ENCODE measurements around the gene ARHGEF33. TPM values are rescaled to one million over a fixed set of nuclear protein-coding genes. Genes with fewer than 3 reads are reported as not detected.

The ARHGEF33 gene
- polyA plus RNA-seq, 2 of the 4 experiments (the other 2 are of a cell fraction): 0.08 to 0.23 TPM

- H3K9me3 ChIP-seq: no peaks in the 10 kb centered on the region
- H3K4me2 ChIP-seq: peak overlapping the region; percentile 71
- ATAC-seq (peak; percentile 95 to 98), FAIRE-seq (peak; percentile 98), DNase-seq (ENCODE audit: low read depth in 1 of 2, low spot score in 1 of 2) (peak; percentile 91 to 95)
- peak; percentile 57 for TF ChIP-seq MAFK (IDR thresholded peaks at IDR 0.05; ENCODE audit: partially characterized antibody)
- peak; percentile 36; the same call in 1 of the 2 replicates for TF ChIP-seq FOSL2 (IDR thresholded peaks at IDR 0.05)
- TF ChIP-seq FOSL2 (CRISPR knock-in tag; IDR thresholded peaks at IDR 0.05): peak; percentile 70
- peak; percentile 76 to 84 for TF ChIP-seq RAD21 (conservative IDR thresholded peaks at IDR 0.05 in 1 of 2, IDR thresholded peaks at IDR 0.05 in 1 of 2)
- TF ChIP-seq SMC3 (IDR thresholded peaks at IDR 0.05): peak; percentile 88
- peak; percentile 92 for TF ChIP-seq CTCF (IDR thresholded peaks at IDR 0.05)
- no peak for TF ChIP-seq NFE2L2 (conservative IDR thresholded peaks at IDR 0.05; ENCODE audit: low read length)
- TF ChIP-seq CHD2 (IDR thresholded peaks at IDR 0.05; ENCODE audit: low read length, partially characterized antibody): no peak
- peak; percentile 79; the same call in 1 of the 2 replicates for TF ChIP-seq E2F6 (IDR thresholded peaks at IDR 0.05; ENCODE audit: borderline replicate concordance, low read depth)
- TF ChIP-seq, protein P1, sequence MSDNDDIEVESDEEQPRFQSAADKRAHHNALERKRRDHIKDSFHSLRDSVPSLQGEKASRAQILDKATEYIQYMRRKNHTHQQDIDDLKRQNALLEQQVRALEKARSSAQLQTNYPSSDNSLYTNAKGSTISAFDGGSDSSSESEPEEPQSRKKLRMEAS (IDR thresholded peaks at IDR 0.05): peak; percentile 36; the same call in 1 of the 2 replicates
- 7% methylated on average over 11 of the region's 11 CpGs for WGBS (ENCODE audit: missing lambda C conversion rate)
- peak overlapping the region; percentile 23 to 70; a peak in 5 of 6 replicates for H3K27ac ChIP-seq
- H3K4me3 ChIP-seq: no peak overlapping the region
- ChIA-PET POLR2A (interaction anchor here (0.5 to 1.6 kb wide), 5 partner anchors 72 to 416 kb away, joined by 3 to 15 read pairs (median 5); partner anchors contain the start of genes DHX57, MORN2, SOS1 and SRSF7), CTCF (interaction anchor here (0.6 to 7.2 kb wide), 58 partner anchors 9 to 428 kb away, joined by 3 to 97 read pairs (median 4); no protein-coding TSS in a partner anchor)
- peaks cover 15% of the 10 kb centered on the region for H3K4me1 ChIP-seq
Measured at GRCh38 chr2:38947241-38948239, 57.9 kb downstream of the ARHGEF33 start.

- 69% methylated on average over 3 of the region's 3 CpGs for WGBS (ENCODE audit: missing lambda C conversion rate)
- no peak for TF ChIP-seq TFCP2L1 (CRISPR knock-in tag; IDR thresholded peaks at IDR 0.05)
- no peak for TF ChIP-seq CBX2 (IDR thresholded peaks at IDR 0.05; ENCODE audit: borderline replicate concordance, low read depth)
- TF ChIP-seq, protein P2, sequence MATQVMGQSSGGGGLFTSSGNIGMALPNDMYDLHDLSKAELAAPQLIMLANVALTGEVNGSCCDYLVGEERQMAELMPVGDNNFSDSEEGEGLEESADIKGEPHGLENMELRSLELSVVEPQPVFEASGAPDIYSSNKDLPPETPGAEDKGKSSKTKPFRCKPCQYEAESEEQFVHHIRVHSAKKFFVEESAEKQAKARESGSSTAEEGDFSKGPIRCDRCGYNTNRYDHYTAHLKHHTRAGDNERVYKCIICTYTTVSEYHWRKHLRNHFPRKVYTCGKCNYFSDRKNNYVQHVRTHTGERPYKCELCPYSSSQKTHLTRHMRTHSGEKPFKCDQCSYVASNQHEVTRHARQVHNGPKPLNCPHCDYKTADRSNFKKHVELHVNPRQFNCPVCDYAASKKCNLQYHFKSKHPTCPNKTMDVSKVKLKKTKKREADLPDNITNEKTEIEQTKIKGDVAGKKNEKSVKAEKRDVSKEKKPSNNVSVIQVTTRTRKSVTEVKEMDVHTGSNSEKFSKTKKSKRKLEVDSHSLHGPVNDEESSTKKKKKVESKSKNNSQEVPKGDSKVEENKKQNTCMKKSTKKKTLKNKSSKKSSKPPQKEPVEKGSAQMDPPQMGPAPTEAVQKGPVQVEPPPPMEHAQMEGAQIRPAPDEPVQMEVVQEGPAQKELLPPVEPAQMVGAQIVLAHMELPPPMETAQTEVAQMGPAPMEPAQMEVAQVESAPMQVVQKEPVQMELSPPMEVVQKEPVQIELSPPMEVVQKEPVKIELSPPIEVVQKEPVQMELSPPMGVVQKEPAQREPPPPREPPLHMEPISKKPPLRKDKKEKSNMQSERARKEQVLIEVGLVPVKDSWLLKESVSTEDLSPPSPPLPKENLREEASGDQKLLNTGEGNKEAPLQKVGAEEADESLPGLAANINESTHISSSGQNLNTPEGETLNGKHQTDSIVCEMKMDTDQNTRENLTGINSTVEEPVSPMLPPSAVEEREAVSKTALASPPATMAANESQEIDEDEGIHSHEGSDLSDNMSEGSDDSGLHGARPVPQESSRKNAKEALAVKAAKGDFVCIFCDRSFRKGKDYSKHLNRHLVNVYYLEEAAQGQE (IDR thresholded peaks at IDR 0.05): no peak
- TF ChIP-seq, protein P3, sequence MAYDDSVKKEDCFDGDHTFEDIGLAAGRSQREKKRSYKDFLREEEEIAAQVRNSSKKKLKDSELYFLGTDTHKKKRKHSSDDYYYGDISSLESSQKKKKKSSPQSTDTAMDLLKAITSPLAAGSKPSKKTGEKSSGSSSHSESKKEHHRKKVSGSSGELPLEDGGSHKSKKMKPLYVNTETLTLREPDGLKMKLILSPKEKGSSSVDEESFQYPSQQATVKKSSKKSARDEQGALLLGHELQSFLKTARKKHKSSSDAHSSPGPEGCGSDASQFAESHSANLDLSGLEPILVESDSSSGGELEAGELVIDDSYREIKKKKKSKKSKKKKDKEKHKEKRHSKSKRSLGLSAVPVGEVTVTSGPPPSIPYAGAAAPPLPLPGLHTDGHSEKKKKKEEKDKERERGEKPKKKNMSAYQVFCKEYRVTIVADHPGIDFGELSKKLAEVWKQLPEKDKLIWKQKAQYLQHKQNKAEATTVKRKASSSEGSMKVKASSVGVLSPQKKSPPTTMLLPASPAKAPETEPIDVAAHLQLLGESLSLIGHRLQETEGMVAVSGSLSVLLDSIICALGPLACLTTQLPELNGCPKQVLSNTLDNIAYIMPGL (CRISPR knock-in tag; IDR thresholded peaks at IDR 0.05; ENCODE audit: borderline replicate concordance): no peak
- TF ChIP-seq CBX8 (IDR thresholded peaks at IDR 0.05): no peak
- no peak for TF ChIP-seq KDM5A (IDR thresholded peaks at IDR 0.05)
- no peak for TF ChIP-seq TP53 (CRISPR knock-in tag; IDR thresholded peaks at IDR 0.05)
- TF ChIP-seq ATOH8 (CRISPR knock-in tag; IDR thresholded peaks at IDR 0.05; ENCODE audit: low read depth): no peak
- no peak for TF ChIP-seq ELK1 (IDR thresholded peaks at IDR 0.05; ENCODE audit: low read depth, low read length)
- no peak for TF ChIP-seq FOSB (CRISPR knock-in tag; IDR thresholded peaks at IDR 0.05)
- no peak for TF ChIP-seq BHLHE40 (IDR thresholded peaks at IDR 0.05; ENCODE audit: low read depth, low read length)
- TF ChIP-seq NPAS2 (CRISPR knock-in tag; IDR thresholded peaks at IDR 0.05; ENCODE audit: borderline replicate concordance): no peak
- no peak for TF ChIP-seq KDM1A (IDR thresholded peaks at IDR 0.05; ENCODE audit: low read depth)
- TF ChIP-seq RAD21 (conservative IDR thresholded peaks at IDR 0.05 in 1 of 2, IDR thresholded peaks at IDR 0.05 in 1 of 2): no peak
- FAIRE-seq: no peak
- no peak overlapping the region for H3K27ac ChIP-seq
- no peak for DNase-seq (ENCODE audit: low read depth in 1 of 2, low spot score in 1 of 2)
- no peak for ATAC-seq
- no peak overlapping the region for H3K4me2 ChIP-seq
- no peak overlapping the region for H3K4me3 ChIP-seq
- CTCF ChIA-PET: interaction anchor here (0.6 to 7.2 kb wide), 40 partner anchors 9 to 429 kb away, joined by 3 to 97 read pairs (median 4); no protein-coding TSS in a partner anchor
- H3K4me1 ChIP-seq: peaks cover 15% of the 10 kb centered on the region
- no peaks in the 10 kb centered on the region for H3K9me3 ChIP-seq
- POLR2A ChIA-PET: interaction anchor here (1.5 to 1.6 kb wide), 2 partner anchors 73 to 197 kb away, joined by 5 to 15 read pairs; partner anchors contain the start of genes DHX57, MORN2 and SRSF7
Measured at GRCh38 chr2:38948387-38948882, 58.8 kb downstream of the ARHGEF33 start.

Measured in A549 (cell line).